ENCODE measurements around the gene EXOSC3. TPM values are rescaled to one million over a fixed set of nuclear protein-coding genes. Genes with fewer than 3 reads are reported as not detected.
A peak's percentile ranks its signal among the peaks of the same experiment; 100 is the strongest.

EXOSC3 gene
- total and polyA plus RNA-seq, 2 of the 8 experiments (the other 6 are each of a cell fraction or from before 2014, with no cell fraction given), result 46.7 to 73.4 TPM

- H3K4me1 ChIP-seq (replicated peaks in 1 of 4; ENCODE audit: control insufficient read depth in 3 of 4, insufficient read depth in 4 of 4, low read length in 3 of 4), result peaks cover 0 to 4% (median 0%) of the 10 kb centered on the region in 4 experiments; a peak in 3 of 7 replicates
- 4% methylated on average over 6 of the region's 6 CpGs; no CpG with 5 or more reads in 1 of the 2 experiments for WGBS, 2 experiments (ENCODE audit: extremely low coverage in 1 of 2, insufficient coverage in 1 of 2, insufficient read length in 1 of 2, insufficient replicate concordance in 2 of 2, low coverage in 1 of 2, low lambda C conversion rate in 2 of 2, missing lambda C conversion rate in 1 of 2)
These were observed 611 bp downstream of the EXOSC3 start for GRCh38 chr9:37784291-37784615.

More at GRCh38 chr9:37784291-37784615, 611 bp downstream of the EXOSC3 start:
- H2BK15ac ChIP-seq (ENCODE audit: low read length), result no peak overlapping the region
- H3K4me2 ChIP-seq (ENCODE audit: insufficient read depth in 1 of 2, low read depth in 2 of 2, low read length in 2 of 2), result peak overlapping the region; percentile 62 to 79
- no peak overlapping the region for H3K18ac ChIP-seq (ENCODE audit: extremely low read depth, low read length)
- H4K20me1 ChIP-seq (replicated peaks in 1 of 2; ENCODE audit: control insufficient read depth in 1 of 2, insufficient read depth in 2 of 2, low read length in 2 of 2), result peaks cover 0 to 12% of the 10 kb centered on the region in 2 experiments
- peaks cover 6 to 27% of the 10 kb centered on the region in 2 experiments; a peak in 3 of 4 replicates for H3K79me2 ChIP-seq (ENCODE audit: control insufficient read depth in 1 of 2, insufficient read depth in 2 of 2, low read length in 2 of 2)
- H3K9ac ChIP-seq (replicated peaks in 1 of 4; ENCODE audit: extremely low read depth in 1 of 4, low read depth in 3 of 4, low read length in 3 of 4), result peak overlapping the region; percentile 79 to 93 (median 88)
- peaks cover 6% of the 10 kb centered on the region for H3K23me2 ChIP-seq (ENCODE audit: low read depth, low read length)
- no peak overlapping the region for H2AFZ ChIP-seq (ENCODE audit: low read length)
- H3K79me1 ChIP-seq (ENCODE audit: low read depth, low read length), result peaks cover 6% of the 10 kb centered on the region
- H2BK5ac ChIP-seq (ENCODE audit: low read depth, low read length), result peak overlapping the region; percentile 91; the same call in 1 of the 2 replicates
- H4K8ac ChIP-seq (ENCODE audit: extremely low read depth, insufficient read depth, low read length), result peak overlapping the region; percentile 97
- TF ChIP-seq BRCA1 (IDR thresholded peaks at IDR 0.05; ENCODE audit: low read depth, low read length) (no peak), RXRA (IDR thresholded peaks at IDR 0.05; ENCODE audit: insufficient read depth, low read depth, low read length) (no peak), TEAD4 (IDR thresholded peaks at IDR 0.05; ENCODE audit: low read depth, low read length) (no peak)
- peak overlapping the region; percentile 90 to 95 (median 94) for H3K4me3 ChIP-seq (ENCODE audit: extremely low read depth in 1 of 4, insufficient read depth in 2 of 4, low read depth in 3 of 4, low read length in 4 of 4)
- no peak overlapping the region for H2BK20ac ChIP-seq (ENCODE audit: low read length)
- DNase-seq (ENCODE audit: low read depth in 1 of 2, low spot score in 2 of 2) (no peak), FAIRE-seq (no peak)
- H3K56ac ChIP-seq (replicated peaks; ENCODE audit: insufficient read length, low read depth, low read length), result no peak overlapping the region
- H4K91ac ChIP-seq (replicated peaks; ENCODE audit: insufficient read length, low read length), result no peak overlapping the region
- H2BK12ac ChIP-seq (ENCODE audit: low read depth, low read length), result no peak overlapping the region
- no peak overlapping the region for H3K23ac ChIP-seq (ENCODE audit: insufficient read length)
- no peaks in the 10 kb centered on the region for H3K9me3 ChIP-seq (ENCODE audit: insufficient read depth in 2 of 2, low read depth in 1 of 2, low read length in 1 of 2)
- peaks cover 0 to 3% (median 2%) of the 10 kb centered on the region in 4 experiments; a peak in 2 of 7 replicates for H3K27me3 ChIP-seq (replicated peaks in 1 of 4; ENCODE audit: control insufficient read depth in 3 of 4, extremely low read depth in 1 of 4, insufficient read depth in 3 of 4, low read length in 3 of 4)
- POLR2A ChIA-PET (ENCODE audit: partially characterized antibody), result interaction anchor here (1.2 to 4.1 kb wide), 9 partner anchors 9 to 297 kb away, joined by 3 to 20 read pairs (median 5); partner anchors contain the start of gene DCAF10
- CTCF ChIA-PET (ENCODE audit: partially characterized antibody), result interaction anchor here (1.1 to 2.9 kb wide), 8 partner anchors 10 to 34 kb away, joined by 3 to 19 read pairs (median 4); partner anchors contain the start of genes DCAF10 and TRMT10B
- H2BK120ac ChIP-seq (replicated peaks; ENCODE audit: low read depth, low read length), result no peak overlapping the region
- H3K27ac ChIP-seq (ENCODE audit: low read depth, low read length), result peak overlapping the region; percentile 82
- H2AK5ac ChIP-seq (ENCODE audit: low read depth, low read length), result no peak overlapping the region
- peaks cover 19 to 45% (median 34%) of the 10 kb centered on the region in 4 experiments for H3K36me3 ChIP-seq (ENCODE audit: control insufficient read depth in 2 of 4, insufficient read depth in 4 of 4, low read length in 3 of 4)
- no peak overlapping the region for H4K5ac ChIP-seq (ENCODE audit: insufficient read length, low read depth, low read length)
- H3K4ac ChIP-seq (replicated peaks; ENCODE audit: insufficient read length, low read depth, low read length), result peak overlapping the region; percentile 6
- no peak overlapping the region for H3K14ac ChIP-seq (ENCODE audit: insufficient read length)
